HG02852 (cell line): ENCODE results near the gene ERN2.

Source experiments
- ATAC-seq: cut with Tn5 transposase; IDR thresholded peaks from one replicate; pipeline ENCODE4 v1.9.1; 2021; ENCODE audit warnings: mild to moderate bottlenecking, moderate library complexity; ENCODE audit not compliant: unreplicated experiment

ERN2 gene

DNA sequence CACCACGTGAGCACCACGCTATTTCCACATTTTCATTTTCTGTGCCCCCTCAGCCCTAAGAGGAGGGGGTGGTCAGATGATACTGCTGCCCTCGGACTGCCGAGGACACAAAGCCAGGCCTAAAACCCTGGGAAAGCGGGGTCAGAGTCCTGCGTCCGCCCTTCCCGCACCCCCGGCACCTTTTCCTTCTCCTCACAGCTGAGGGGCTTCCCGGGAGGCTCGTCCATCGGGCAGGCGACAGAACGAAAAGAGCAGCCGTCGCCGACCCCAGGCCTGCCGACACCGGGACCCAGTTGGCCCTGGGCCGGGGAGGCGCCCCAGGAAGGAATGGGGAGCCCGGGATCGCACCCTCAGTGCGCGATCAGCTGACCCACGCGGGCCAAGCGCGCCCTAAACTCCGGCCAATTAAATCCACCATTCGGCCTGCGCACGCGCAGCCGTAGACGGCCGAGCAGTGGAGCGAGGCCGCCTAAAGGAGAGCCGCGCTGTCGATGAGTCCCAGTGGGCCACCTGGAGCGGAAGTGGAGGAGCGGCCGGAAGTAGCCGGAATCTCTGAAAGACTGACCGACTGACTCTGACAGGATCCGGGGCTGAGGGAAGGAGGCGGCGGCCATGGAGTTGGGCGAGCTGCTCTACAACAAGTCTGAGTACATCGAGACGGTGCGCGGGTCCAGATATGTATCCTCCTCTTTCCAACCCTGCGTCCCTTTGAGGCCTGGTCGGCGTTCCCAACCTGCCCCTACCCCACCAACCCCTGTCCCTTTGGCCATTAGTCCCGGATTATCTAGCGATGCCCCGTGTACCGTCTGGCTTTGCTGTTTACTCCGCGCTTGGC lies 71.9 kb downstream of the ERN2 start, which contains the start of the genes DCTN5 and PALB2:
Gene DCTN5, plus strand, starts transcription at position 536 of the 835 bp plus-strand sequence. Its CDS starts 77 bp downstream, at position 613.
Gene PALB2, minus strand, starts transcription at position 380 of the 835 bp plus-strand sequence. Its CDS starts 153 bp downstream, at position 227.
- peak; percentile 94 for ATAC-seq

GRCh38 chr16:23640615-23640930 lies 72.4 kb downstream of the ERN2 start:
- no peak for ATAC-seq
